Adrenal gland (tissue), 5 donors: ENCODE results near the gene PELI1.

Experiments
- POLR2A ChIP-seq, 2 donors: fragments of 450-650 bp; IDR thresholded peaks; one replicate each; pipeline ENCODE4 v1.6.1; 2017; ENCODE audit warnings: antibody characterized with exemption in 2 of 2, mild to moderate bottlenecking in 2 of 2, moderate library complexity in 1 of 2
- TF ChIP-seq, protein P1 (sequence below), 6 experiments: fragments of 450-650 bp in 4 of 6; fragments of 200-600 bp in 2 of 6; sonication (generic) in 1 of 6; IDR thresholded peaks; 1 replicate in 5 of 6; 2 replicates in 1 of 6; pipeline versions ENCODE4 v1.5.1 to v1.8.0; 2016 to 2021; ENCODE audit warnings: antibody characterized with exemption in 6 of 6, mild to moderate bottlenecking in 2 of 6, moderate library complexity in 1 of 6
- donor health status: DM: no; HTN: no; CAD: no.

DNA sequence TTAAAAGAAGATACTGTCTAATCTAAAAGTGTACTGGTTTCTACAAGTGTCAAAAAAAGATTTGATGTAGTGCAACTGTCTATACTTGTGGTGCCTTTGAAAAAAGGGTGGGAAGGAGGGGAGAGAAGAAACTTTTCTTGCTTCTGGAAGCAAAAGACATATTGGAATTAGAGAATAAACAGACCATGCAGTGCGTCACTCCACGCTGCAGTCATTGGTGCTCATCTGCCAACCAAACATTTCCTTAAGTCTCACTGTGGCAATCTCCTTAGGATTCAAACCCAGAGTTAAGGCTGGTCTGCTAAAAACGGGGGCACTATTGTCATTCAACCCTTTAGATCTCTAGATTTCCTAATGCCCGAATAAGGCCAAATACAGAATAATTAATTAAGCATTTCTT lies 50.9 kb downstream of the PELI1 start:
- no peak for TF ChIP-seq POLR2A (IDR thresholded peaks at IDR 0.05)
- TF ChIP-seq, protein P1, sequence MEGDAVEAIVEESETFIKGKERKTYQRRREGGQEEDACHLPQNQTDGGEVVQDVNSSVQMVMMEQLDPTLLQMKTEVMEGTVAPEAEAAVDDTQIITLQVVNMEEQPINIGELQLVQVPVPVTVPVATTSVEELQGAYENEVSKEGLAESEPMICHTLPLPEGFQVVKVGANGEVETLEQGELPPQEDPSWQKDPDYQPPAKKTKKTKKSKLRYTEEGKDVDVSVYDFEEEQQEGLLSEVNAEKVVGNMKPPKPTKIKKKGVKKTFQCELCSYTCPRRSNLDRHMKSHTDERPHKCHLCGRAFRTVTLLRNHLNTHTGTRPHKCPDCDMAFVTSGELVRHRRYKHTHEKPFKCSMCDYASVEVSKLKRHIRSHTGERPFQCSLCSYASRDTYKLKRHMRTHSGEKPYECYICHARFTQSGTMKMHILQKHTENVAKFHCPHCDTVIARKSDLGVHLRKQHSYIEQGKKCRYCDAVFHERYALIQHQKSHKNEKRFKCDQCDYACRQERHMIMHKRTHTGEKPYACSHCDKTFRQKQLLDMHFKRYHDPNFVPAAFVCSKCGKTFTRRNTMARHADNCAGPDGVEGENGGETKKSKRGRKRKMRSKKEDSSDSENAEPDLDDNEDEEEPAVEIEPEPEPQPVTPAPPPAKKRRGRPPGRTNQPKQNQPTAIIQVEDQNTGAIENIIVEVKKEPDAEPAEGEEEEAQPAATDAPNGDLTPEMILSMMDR (IDR thresholded peaks at IDR 0.05), result no peak
